NCI-H2029 treated with DMSO at 0.1 percent for 48 hours (cell line): ENCODE results near the gene MADD.

ENCODE experiments used
- DNase-seq: peaks from one replicate; lab custom pipeline; 2025; lab: John Stamatoyannopoulos, UW

MADD gene

GRCh38 chr11:47251751-47252150, 18.2 kb upstream of the MADD start:
- DNase-seq, result no peak

DNA sequence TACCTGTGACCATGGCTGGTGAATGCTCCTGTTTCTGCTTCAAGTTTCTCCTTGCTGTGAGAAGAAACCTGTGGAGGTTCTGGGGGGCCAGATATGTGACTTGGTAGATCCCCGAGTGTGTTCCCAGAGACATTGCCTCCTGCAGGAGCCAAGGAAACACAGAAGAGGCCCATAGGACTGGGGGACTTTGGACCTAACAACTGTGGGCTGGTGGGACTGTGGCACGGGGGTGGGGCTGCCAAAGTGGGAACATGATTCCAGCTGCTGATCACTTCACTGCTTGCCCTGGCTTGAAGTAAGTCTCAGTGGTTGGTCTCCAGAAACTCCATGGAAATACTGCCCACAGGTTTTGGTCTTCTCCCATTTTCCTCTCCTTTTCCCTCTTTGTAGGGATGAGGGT, 16.3 kb upstream of the MADD start:
- no peak for DNase-seq

- DNase-seq, result no peak
Measured at GRCh38 chr11:47254386-47254785, 15.5 kb upstream of the MADD start.

GRCh38 chr11:47256374-47256773, 13.6 kb upstream of the MADD start:
- no peak for DNase-seq

GRCh38 chr11:47257177-47257516, 12.8 kb upstream of the MADD start:
- no peak for DNase-seq

DNA sequence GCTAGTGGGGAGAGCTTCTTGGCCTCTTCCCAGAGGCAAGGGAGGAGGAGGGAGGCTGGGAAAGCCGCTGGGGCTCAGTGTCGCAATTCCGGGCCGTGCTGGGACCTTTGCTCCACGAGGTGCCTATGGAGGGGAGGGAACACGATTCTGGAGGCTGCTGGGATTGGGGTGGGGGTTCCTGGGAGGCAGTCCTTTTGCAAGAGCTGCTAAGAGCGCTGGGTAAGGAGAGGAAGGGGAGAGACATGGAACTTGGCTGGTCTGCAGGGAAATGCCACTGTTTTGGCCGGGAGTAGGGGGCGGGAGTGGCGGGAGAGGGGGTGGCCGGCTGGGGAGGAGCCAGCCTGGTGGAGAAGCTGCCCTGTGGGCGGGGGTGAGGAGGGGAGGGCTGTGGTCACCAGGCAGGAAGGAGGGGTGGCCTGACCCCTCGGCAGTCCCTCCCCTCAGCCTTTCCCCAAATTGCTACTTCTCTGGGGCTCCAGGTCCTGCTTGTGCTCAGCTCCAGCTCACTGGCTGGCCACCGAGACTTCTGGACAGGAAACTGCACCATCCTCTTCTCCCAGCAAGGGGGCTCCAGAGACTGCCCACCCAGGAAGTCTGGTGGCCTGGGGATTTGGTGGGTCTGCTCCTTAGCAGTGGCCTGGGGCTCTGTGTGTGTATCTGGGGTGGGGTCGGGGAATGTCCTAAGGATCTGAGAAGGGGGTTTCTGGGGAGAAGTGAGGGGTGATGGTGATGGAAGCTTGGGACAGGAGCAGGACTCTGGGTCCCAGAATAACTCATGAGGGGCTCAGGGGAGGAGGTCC, 12.2 kb upstream of the MADD start, which contains the start of gene NR1H3:
Gene NR1H3, plus strand, starts transcription at position 480 of the 800 bp plus-strand sequence. CDS start 1,221 bp downstream, outside the sequence.
- DNase-seq, result no peak

DNA sequence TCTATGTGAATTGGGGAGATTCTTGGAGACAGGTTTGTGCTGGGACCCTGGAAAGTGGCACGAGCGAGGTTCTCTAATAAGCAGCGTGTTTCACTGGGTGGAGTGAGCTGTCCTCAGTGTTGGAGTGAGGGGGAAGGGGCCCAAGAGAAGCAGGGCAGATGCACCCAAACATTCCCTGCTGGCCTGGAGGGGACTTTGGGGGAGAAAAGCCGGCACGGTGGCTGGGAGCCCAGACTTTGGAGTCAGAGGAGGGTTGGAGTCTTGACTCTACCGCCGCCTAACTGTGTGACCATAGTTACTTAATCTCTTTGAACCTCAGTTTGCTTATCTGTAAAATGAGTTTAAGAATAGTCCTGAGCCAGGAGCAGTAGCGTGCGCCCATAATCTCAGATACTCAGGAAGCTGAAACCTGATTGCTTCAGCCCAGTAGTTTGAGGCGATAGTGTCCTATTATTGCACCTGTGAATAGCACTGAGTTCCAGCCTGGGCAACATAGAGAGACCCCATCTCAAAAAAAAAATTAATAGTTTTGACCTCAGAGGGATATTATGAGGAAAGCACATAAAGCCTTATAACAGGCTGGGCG, 11.5 kb upstream of the MADD start:
- DNase-seq, result no peak

- no peak for DNase-seq
Measured at GRCh38 chr11:47259232-47259977, 10.5 kb upstream of the MADD start.

DNA sequence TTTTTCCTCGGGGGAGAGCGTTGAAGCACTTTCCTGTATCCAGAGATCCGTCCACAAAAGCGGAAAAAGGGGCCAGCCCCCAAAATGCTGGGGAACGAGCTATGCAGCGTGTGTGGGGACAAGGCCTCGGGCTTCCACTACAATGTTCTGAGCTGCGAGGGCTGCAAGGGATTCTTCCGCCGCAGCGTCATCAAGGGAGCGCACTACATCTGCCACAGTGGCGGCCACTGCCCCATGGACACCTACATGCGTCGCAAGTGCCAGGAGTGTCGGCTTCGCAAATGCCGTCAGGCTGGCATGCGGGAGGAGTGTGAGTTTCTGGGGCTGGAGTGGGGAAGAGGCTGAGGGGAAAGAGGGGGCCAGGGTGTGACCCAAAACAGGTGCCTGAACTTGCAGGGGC, 9.6 kb upstream of the MADD start:
- no peak for DNase-seq

GRCh38 chr11:47261291-47261800, 8.6 kb upstream of the MADD start:
- no peak for DNase-seq

DNA sequence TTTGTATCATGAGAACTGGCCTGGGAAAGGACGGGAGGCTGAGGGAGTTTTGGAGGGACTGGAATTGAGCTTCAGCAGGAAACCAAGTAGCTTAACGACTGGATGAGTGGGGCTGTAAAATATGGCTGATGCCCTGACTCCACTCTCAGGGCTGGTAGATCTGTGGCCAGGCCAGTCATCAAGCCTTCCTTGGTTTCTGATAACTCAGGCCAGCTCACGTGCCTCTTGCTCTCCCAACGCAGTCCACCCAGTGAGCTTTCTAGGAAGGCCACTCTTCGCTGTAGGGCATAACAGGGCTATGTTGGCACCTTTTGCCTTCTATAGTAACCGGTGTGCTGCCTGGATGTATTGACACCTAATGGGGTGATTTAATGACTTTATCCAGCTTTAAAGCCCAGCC, 5.8 kb upstream of the MADD start:
- no peak for DNase-seq

DNA sequence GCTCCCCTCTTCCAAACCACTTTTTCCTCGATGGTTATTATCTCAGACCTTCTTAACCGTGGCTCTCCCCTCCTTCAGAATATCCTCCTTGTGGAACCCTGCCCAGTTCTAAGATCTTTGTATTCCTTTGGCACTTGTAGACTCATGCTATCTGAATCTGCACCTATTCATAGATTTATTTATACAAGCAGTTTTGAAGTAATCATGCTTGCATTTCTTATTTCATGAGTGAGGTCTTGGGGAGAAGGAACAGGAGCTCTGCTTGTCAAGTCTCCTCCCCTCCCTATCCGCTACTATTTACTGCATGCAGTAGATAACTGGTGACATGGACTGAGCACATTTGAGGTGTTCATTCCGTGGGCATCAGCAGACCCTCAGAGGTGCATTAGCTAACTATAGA, 5.4 kb upstream of the MADD start:
- no peak for DNase-seq

DNA sequence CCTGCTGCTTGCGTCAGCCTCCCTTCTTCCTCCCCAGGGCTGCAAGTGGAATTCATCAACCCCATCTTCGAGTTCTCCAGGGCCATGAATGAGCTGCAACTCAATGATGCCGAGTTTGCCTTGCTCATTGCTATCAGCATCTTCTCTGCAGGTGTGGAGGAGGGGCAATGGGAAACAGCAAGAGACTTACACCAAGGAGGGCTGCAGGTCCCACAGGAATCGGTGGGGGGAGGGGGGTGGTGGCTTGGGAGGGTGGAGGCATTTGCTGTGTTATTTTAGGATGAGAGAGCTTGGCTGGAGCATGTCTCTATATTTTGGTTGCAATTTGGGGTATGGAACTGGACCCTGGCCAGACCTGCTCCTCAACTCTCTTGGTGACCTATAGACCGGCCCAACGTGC, 2.1 kb upstream of the MADD start:
- DNase-seq, result no peak

- no peak for DNase-seq
Measured at GRCh38 chr11:47268448-47269001, 1.4 kb upstream of the MADD start.

GRCh38 chr11:47269002-47269828, 718 bp upstream of the MADD start:
- DNase-seq, result peak; percentile 92

DNA sequence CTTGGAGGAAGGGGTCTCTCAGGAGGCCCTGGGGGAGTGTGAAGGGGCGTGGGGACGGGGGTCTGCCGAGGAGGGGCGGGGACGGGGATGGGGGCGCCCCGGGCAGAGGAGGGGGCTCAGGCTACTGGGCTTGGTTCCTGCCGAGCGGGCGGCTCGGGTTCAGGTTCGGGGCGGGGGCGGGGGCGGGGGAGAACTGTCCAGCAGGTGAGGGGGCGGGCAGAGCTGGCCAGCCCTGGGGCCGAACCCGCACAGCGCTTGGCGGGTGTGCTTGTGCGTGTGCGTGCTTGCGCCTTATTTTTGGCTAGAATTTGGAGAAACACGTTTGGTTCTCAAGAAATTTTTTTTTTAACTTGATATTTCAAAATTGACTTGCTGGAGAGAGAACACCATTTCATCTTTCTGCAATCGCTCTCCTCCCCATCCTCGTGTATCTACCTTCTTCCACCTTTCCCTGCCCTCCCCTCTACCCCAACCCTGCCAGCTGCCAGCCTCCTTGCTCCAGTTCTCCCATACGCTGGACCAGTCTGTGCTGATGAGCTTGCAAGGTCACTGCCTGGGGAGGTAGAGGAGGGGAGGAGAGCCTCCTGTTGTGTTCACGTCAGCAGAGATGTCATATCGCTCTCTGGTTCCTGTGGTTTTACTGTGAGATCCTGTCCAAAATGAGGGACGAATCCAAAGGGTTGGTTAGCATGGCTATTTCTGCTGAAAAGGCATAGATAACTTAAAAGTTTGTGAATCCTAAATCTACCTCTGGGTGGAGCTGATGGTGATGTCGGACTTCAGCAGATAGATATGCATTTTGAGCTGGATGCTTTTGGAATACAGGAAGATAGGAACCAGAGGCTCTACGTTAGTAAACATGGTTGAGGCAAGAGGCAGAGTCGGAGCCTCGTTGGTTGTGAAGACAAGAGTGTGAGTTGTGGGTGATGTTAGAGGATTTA, 668 bp downstream of the MADD start:
- no peak for DNase-seq

DNA sequence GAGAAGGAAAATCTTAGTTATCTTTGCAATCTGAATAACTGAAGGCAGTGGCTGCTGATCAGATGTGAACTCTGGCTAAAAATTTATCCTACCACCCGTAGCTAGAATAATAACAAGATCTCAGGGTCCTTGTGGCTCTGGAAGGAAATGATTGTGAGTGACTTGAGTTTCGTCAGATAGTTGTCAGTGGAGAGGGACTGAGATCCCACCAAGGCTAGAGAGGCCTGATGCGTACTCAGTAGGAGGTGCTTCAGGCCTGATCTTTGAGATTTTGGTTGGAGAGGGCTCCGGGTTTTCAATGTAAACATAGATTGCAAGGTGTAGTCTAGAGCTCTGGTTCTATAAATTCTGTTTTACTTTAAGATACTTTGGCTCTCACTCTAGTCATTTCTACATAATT, 1.4 kb downstream of the MADD start:
- no peak for DNase-seq

DNA sequence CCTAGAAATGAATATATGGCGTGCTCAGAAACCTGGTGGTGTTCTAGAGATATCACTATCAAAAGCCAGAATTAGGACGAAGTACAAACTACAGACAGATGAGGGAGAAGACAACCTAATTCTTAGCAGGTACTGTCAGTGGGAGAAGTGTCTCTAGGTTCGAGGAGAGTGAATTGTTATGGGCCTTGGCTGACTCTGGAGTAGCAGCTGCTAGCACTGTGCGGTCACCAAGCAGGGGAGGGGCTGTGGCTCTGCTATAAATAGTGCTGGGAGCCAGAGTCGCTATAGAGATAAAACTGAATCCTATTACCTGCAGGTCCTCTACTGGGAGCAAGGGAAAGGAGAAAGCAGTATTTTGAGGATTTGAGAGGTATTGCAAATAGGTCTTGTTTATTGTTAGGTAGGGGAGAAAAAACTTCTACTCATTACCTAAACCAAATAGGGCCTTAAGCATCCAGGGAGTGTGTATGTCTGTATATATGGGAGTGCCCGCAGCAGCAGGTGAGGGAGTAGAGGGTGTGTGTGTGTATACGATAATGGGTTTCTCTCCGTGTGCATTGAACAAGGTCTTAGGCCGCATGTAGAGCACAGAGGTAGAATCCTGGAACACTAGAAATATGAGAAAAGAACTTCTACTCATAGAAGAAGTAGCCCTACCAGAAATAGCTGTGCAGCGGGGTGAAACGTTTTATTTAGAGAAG, 2.2 kb downstream of the MADD start:
- DNase-seq, result peak; percentile 29

- no peak for DNase-seq
Measured at GRCh38 chr11:47272706-47273105, 2.8 kb downstream of the MADD start.
